K562 (cell line): ENCODE data around the gene SRM. TPM values are rescaled to one million over a fixed set of nuclear protein-coding genes. Genes with fewer than 3 reads are reported as not detected.
A peak's percentile ranks its signal among the peaks of the same experiment; 100 is the strongest.

ENCODE experiments used
- ATAC-seq: fragments of 200-7000 bp; cut with Tn5 transposase; 3 replicates; pipeline ENCODE4 v1.9.1; 2020; ENCODE audit warnings: moderate library complexity
- BruUV-seq: library from RNA; stranded (reverse); fragments of 400-500 nt; replicated peaks from 2 replicates; lab custom pipeline; 2021; lab: Mats Ljungman, UMichigan
- CTCF ChIA-PET: fragments of 300-600 bp; formaldehyde crosslinking; extraction: SDS; loops from one replicate; lab custom pipeline; 2021; ENCODE audit warnings: low intra/inter-chr PET ratio; lab: Yijun Ruan, JAX
- POLR2A ChIA-PET: fragments of 300-600, 350-650 bp; sonication (Branson Sonifier 250); formaldehyde crosslinking; extraction: SDS; loops from one replicate; lab custom pipeline; 2021; ENCODE audit warnings: antibody characterized with exemption, inconsistent platforms; lab: Yijun Ruan, JAX
- DNase-seq, 4 experiments: peaks; one replicate each; pipeline versions ENCODE4 v3.0.0 to v3.0.0-alpha.2; 2011 to 2018; ENCODE audit warnings: low spot score in 3 of 4, mixed read lengths in 3 of 4; ENCODE audit errors: extremely low read depth in 1 of 4
- FAIRE-seq: peaks from 2 replicates; lab custom pipeline; 2011; peaks lifted over from hg19 to GRCh38; lab: Jason Lieb, UNC
- H2AFZ ChIP-seq: 2 replicates; pipeline ENCODE4 v1.6.0; 2011; ENCODE audit warnings: low read depth, low read length, control low read depth, inconsistent platforms
- H3K27ac ChIP-seq: fragments of 200-600 bp; 3 replicates; pipeline ENCODE4 v1.8.0; 2011; ENCODE audit warnings: low read depth, mild to moderate bottlenecking, control low read depth, inconsistent platforms, low read length, moderate library complexity, mixed read lengths; ENCODE audit errors: extremely low read depth
- H3K27me3 ChIP-seq, 2 experiments: fragments of 300-600 bp in 1 of 2; 2 replicates in 1 of 2; 3 replicates in 1 of 2; pipeline versions ENCODE4 v1.6.0 to v1.8.0; 2011; ENCODE audit warnings: inconsistent platforms in 2 of 2, low read length in 2 of 2, mild to moderate bottlenecking in 1 of 2, mixed read lengths in 1 of 2, moderate library complexity in 1 of 2; ENCODE audit not compliant: control insufficient read depth in 2 of 2, insufficient read depth in 2 of 2
- H3K36me3 ChIP-seq: fragments of 300-600 bp; 3 replicates; pipeline ENCODE4 v1.8.0; 2011; ENCODE audit warnings: mild to moderate bottlenecking, low read length, inconsistent platforms; ENCODE audit not compliant: control insufficient read depth, insufficient read depth
- H3K4me1 ChIP-seq, 2 experiments: fragments of 200-600 bp in 1 of 2; replicated peaks in 1 of 2; 2 replicates in 1 of 2; 3 replicates in 1 of 2; pipeline versions ENCODE4 v1.5.1 to v1.8.0; 2011; ENCODE audit warnings: inconsistent platforms in 2 of 2, low read length in 2 of 2, mild to moderate bottlenecking in 1 of 2, mixed read lengths in 1 of 2, moderate library complexity in 1 of 2; ENCODE audit not compliant: control insufficient read depth in 2 of 2, insufficient read depth in 2 of 2
- H3K4me2 ChIP-seq: 2 replicates; pipeline ENCODE4 v1.6.1; 2011; ENCODE audit warnings: low read length, control low read depth, inconsistent platforms, mixed read lengths; ENCODE audit not compliant: insufficient read depth
- H3K4me3 ChIP-seq: fragments of 200-600 bp; sonication (generic), shearing (Covaris generic); 2 replicates; pipeline ENCODE4 v1.5.1; 2016; ENCODE audit warnings: control low read depth, inconsistent platforms
- H3K79me2 ChIP-seq: fragments of 200-600 bp; 3 replicates; pipeline ENCODE4 v1.8.0; 2011; ENCODE audit warnings: low read length, inconsistent platforms; ENCODE audit not compliant: control insufficient read depth, insufficient read depth
- H3K9ac ChIP-seq, 2 experiments: 2 replicates each; pipeline versions ENCODE4 v1.6.0 to v1.6.1; 2011; ENCODE audit warnings: low read depth in 2 of 2, low read length in 2 of 2, control low read depth in 1 of 2, inconsistent platforms in 1 of 2, mild to moderate bottlenecking in 1 of 2, mixed read lengths in 1 of 2; ENCODE audit not compliant: insufficient read depth in 1 of 2
- H3K9me1 ChIP-seq: one replicate; pipeline ENCODE4 v1.6.0; 2011; ENCODE audit warnings: inconsistent platforms, mild to moderate bottlenecking, low read length, moderate library complexity; ENCODE audit not compliant: control insufficient read depth, insufficient read depth
- H3K9me3 ChIP-seq: replicated peaks from 2 replicates; pipeline ENCODE4 v1.5.1; 2011; ENCODE audit warnings: low read depth, low read length, inconsistent platforms; ENCODE audit not compliant: control insufficient read depth, insufficient read depth
- H4K20me1 ChIP-seq: replicated peaks from 2 replicates; pipeline ENCODE4 v1.6.1; 2011; ENCODE audit warnings: low read length, inconsistent platforms, mixed read lengths; ENCODE audit not compliant: control insufficient read depth, insufficient read depth
- CBFA2T2 ChIP-seq: fragments of 450-650 bp; conservative IDR thresholded peaks from 2 replicates; pipeline ENCODE4 v1.6.1; 2017; ENCODE audit warnings: mild to moderate bottlenecking
- COPS2 ChIP-seq: fragments of 450-650 bp; conservative IDR thresholded peaks from 2 replicates; pipeline ENCODE4 v1.6.1; 2016; ENCODE audit warnings: mild to moderate bottlenecking, moderate library complexity
- CUX1 ChIP-seq: fragments of 200-800 bp; sonication (Bioruptor generic); IDR thresholded peaks from 2 replicates; pipeline ENCODE4 v1.6.1; 2016; ENCODE audit warnings: missing genetic modification characterization, missing compliant biosample characterization
- HBP1 ChIP-seq: fragments of 450-650 bp; formaldehyde crosslinking; IDR thresholded peaks from 2 replicates; pipeline ENCODE4 v1.4.0; 2022; ENCODE audit warnings: missing genetic modification characterization
- ILF3 ChIP-seq: fragments of 450-650 bp; IDR thresholded peaks from 2 replicates; pipeline ENCODE4 v1.6.1; 2018; ENCODE audit warnings: antibody characterized with exemption, mild to moderate bottlenecking, moderate library complexity, borderline replicate concordance
- TGIF2 ChIP-seq: sonication (generic); formaldehyde crosslinking; IDR thresholded peaks from 2 replicates; pipeline ENCODE4 v1.8.1; 2022; ENCODE audit warnings: mild to moderate bottlenecking, missing genetic modification reagents, moderate library complexity
- U2AF1 ChIP-seq: fragments of 200-400 bp; formaldehyde crosslinking; optimal IDR thresholded peaks from 2 replicates; pipeline ENCODE3; 2017; ENCODE audit warnings: mild to moderate bottlenecking, low read depth, low read length, moderate library complexity
- WHSC1 ChIP-seq: IDR thresholded peaks from one replicate; pipeline ENCODE4 v1.6.1; 2012; ENCODE audit warnings: low read length, control low read depth, inconsistent platforms
- ZNF431 ChIP-seq: sonication (generic); formaldehyde crosslinking; IDR thresholded peaks from 2 replicates; pipeline ENCODE4 v1.8.0; 2022; ENCODE audit warnings: mild to moderate bottlenecking, missing genetic modification reagents
- WGBS: fragments of 100-300 bp; shearing (Covaris generic); methylation state at CpG from one replicate; pipeline ENCODE4 v1.1.6; 2016; ENCODE audit warnings: low coverage, mixed read lengths; ENCODE audit not compliant: insufficient coverage; ENCODE audit errors: missing lambda C conversion rate; 5-methylcytosine and 5-hydroxymethylcytosine counted together
- in situ Hi-C: fragments of 300-500 bp; cut with MboI; formaldehyde crosslinking; loops from 4 replicates; pipeline ENCODE4 v1.15.0; 2018; ENCODE audit warnings: inconsistent platforms, mixed read lengths
- intact Hi-C: fragments of 100-400 bp; cut with micrococcal nuclease; formaldehyde crosslinking; loops from 2 replicates; pipeline ENCODE4 v1.14.2; 2022
- polyA plus RNA-seq, 8 experiments: library from polyadenylated mRNA; depleted of rRNA in 4 of 8; stranded (reverse) in 5 of 8; unstranded in 3 of 8; fragments of >200 nt; fragmentation: Nextera tagmentation in 2 of 8; fragmentation: Illumina TruSeq in 1 of 8; extraction: Ambion mirVana in 2 of 8; extraction: Trizol in 1 of 8; gene quantifications; 2 replicates each; pipeline versions ENCODE4 v1.2.1 to v1.2.3, GENCODE V29; 2011 to 2014; ENCODE audit warnings: inconsistent platforms in 1 of 8, missing spikeins in 1 of 8
- total RNA-seq, 7 experiments: library from RNA; depleted of rRNA in 6 of 7; stranded (reverse); fragments of >200 nt in 6 of 7; fragmentation: Illumina TruSeq in 2 of 7; extraction: Trizol in 2 of 7; gene quantifications; 2 replicates each; pipeline versions ENCODE4 v1.2.1 to v1.2.3, GENCODE V29; 2011 to 2021; ENCODE audit warnings: low replicate concordance in 1 of 7
- TF ChIP-seq, protein P1 (sequence below), 2 experiments: fragments of 450-650 bp; IDR thresholded peaks; 2 replicates each; pipeline ENCODE4 v1.6.1; 2016
- TF ChIP-seq, protein P2 (sequence below): sonication (generic); formaldehyde crosslinking; IDR thresholded peaks from 2 replicates; pipeline ENCODE4 v1.4.0; 2020; ENCODE audit warnings: mild to moderate bottlenecking, missing genetic modification reagents

Gene SRM
- total and polyA plus RNA-seq, 9 of the 15 experiments (the other 6 are each of a cell fraction or from before 2014, with no cell fraction given) = 23.9 to 373 (median 82.5) TPM

DNA sequence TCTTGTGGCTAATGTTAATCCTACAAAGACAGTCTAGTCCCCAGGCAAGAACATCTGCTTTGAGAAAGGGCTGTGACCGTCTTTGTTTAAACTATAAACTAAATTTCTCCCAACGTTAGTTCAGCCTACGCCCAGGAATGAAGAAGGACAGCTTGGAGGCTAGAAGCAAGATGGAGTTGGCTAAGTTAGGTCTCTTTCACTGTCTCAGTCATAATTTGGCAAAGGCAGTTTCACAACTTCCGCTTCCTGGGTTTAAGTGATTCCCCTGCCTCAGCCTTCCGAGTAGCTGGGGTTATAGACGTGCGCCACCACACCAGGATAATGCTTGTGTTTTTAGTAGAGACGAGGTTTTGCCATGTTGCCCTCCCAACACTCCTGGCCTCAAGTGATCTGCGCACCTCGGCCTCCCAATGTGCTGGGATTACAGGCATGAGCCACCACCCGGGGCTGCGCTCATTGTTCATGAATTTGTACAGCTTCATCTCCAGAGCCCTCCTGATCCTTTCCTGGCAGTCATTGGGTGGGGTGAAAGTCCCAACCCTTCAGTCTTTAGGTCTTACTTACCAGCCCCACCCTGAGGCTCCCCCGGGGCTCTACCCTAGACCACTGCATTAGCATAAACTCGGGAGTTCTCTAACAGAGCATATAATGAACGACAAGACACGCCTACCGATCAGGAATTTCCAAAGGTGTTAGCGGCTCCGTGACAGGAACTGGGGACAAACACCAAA, 7.9 kb downstream of the SRM start:
- FAIRE-seq (peak; percentile 69), DNase-seq (peak in 1 of 4 experiments; percentile 26), ATAC-seq (no peak)
- H3K4me2 ChIP-seq = no peak overlapping the region
- POLR2A ChIA-PET = interaction anchor here (0.9 to 2.8 kb wide), 6 partner anchors 9 to 48 kb away, joined by 3 to 11 read pairs (median 4); partner anchors contain the start of genes EXOSC10 and SRM
- H3K27ac ChIP-seq = no peak overlapping the region
- no peak overlapping the region for H3K4me3 ChIP-seq
- H3K4me1 ChIP-seq = peaks cover 0 to 44% of the 10 kb centered on the region in 2 experiments; a peak in 3 of 5 replicates
- peak overlapping the region in 1 of 2 experiments; percentile 11; a peak in 1 of 4 replicates for H3K9ac ChIP-seq
- no peaks in the 10 kb centered on the region for H3K27me3 ChIP-seq
- in situ Hi-C loops = no loop called here
- 37% methylated on average over 19 of the region's 19 CpGs for WGBS
- H3K36me3 ChIP-seq = peaks cover 23% of the 10 kb centered on the region; the same call in 2 of the 3 replicates
- H4K20me1 ChIP-seq = peaks cover 14% of the 10 kb centered on the region
- CTCF ChIA-PET = no interaction called here
- no peaks in the 10 kb centered on the region for H3K9me3 ChIP-seq
- peaks cover 4% of the 10 kb centered on the region for H3K9me1 ChIP-seq
- BruUV-seq = no TSS peak
- H3K79me2 ChIP-seq = no peaks in the 10 kb centered on the region
- intact Hi-C loops = no loop called here
- H2AFZ ChIP-seq = peak overlapping the region; percentile 43; the same call in 1 of the 2 replicates
- TF ChIP-seq, protein P1, sequence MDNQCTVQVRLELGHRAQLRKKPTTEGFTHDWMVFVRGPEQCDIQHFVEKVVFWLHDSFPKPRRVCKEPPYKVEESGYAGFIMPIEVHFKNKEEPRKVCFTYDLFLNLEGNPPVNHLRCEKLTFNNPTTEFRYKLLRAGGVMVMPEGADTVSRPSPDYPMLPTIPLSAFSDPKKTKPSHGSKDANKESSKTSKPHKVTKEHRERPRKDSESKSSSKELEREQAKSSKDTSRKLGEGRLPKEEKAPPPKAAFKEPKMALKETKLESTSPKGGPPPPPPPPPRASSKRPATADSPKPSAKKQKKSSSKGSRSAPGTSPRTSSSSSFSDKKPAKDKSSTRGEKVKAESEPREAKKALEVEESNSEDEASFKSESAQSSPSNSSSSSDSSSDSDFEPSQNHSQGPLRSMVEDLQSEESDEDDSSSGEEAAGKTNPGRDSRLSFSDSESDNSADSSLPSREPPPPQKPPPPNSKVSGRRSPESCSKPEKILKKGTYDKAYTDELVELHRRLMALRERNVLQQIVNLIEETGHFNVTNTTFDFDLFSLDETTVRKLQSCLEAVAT (IDR thresholded peaks at IDR 0.05) = no peak
- TF ChIP-seq, protein P2, sequence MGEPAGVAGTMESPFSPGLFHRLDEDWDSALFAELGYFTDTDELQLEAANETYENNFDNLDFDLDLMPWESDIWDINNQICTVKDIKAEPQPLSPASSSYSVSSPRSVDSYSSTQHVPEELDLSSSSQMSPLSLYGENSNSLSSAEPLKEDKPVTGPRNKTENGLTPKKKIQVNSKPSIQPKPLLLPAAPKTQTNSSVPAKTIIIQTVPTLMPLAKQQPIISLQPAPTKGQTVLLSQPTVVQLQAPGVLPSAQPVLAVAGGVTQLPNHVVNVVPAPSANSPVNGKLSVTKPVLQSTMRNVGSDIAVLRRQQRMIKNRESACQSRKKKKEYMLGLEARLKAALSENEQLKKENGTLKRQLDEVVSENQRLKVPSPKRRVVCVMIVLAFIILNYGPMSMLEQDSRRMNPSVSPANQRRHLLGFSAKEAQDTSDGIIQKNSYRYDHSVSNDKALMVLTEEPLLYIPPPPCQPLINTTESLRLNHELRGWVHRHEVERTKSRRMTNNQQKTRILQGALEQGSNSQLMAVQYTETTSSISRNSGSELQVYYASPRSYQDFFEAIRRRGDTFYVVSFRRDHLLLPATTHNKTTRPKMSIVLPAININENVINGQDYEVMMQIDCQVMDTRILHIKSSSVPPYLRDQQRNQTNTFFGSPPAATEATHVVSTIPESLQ (CRISPR knock-in tag) = no peak
- TF ChIP-seq TGIF2 = no peak
- TF ChIP-seq U2AF1 = no peak
- TF ChIP-seq WHSC1 = no peak
- TF ChIP-seq CUX1 (CRISPR knock-in tag) = no peak
- TF ChIP-seq HBP1 (CRISPR knock-in tag) = no peak
- no peak for TF ChIP-seq ZNF431 (CRISPR knock-in tag)
- no peak for TF ChIP-seq ILF3
- TF ChIP-seq COPS2 = no peak
- TF ChIP-seq CBFA2T2 = no peak
